SKM-1 (cell line): ENCODE measurements around the gene RET.

ENCODE experiments used
- DNase-seq: peaks from one replicate; lab custom pipeline; 2025; ENCODE audit not compliant: unreplicated experiment; lab: John Stamatoyannopoulos, UW

RET gene

DNA sequence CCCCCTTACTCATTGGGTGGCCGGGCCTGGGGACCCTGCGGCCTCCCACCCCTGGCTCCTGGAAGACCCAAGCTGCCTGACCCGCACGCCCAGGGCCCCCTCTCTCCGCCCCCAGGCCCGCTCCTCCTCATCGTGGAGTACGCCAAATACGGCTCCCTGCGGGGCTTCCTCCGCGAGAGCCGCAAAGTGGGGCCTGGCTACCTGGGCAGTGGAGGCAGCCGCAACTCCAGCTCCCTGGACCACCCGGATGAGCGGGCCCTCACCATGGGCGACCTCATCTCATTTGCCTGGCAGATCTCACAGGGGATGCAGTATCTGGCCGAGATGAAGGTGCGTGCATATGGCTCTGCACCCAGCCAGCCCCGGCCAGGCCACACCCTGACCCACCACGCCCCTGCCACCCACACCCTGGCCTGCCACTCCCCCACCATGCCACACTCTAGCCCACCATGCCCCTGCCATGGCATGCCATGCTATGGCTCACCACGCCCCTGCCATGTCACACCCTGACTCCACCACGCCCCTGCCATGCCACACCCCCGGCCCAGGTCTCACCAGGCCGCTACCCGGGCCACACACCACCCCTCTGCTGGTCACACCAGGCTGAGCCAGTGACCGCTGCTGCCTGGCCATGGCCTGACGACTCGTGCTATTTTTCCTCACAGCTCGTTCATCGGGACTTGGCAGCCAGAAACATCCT lies 42.7 kb downstream of the RET start:
- no peak for DNase-seq

- DNase-seq = no peak
Measured at GRCh38 chr10:43120116-43120928, 43.5 kb downstream of the RET start.

DNA sequence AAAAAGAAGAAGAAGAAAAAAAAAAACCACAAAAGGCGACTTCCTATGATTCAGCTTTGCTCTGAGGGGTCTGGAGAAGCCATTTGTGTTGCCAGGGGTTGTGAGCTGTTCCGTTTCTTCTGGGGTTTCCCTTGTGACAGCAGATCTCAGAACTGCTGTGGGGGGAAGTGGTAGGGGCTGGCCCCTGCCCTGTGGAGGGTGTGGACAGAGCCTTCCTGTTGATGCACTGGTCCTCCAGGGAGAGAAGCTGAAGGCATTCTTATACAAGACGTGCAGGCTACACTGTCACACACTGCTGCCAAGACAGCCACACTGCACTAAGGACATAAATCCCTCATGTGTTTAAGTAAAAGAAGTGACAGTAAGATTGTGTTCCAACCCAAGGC lies 44.1 kb downstream of the RET start:
- peak; percentile 64 for DNase-seq

- DNase-seq = no peak
Measured at GRCh38 chr10:43121444-43121843, 44.6 kb downstream of the RET start.

GRCh38 chr10:43122096-43122495 lies 45.2 kb downstream of the RET start:
- no peak for DNase-seq

DNA sequence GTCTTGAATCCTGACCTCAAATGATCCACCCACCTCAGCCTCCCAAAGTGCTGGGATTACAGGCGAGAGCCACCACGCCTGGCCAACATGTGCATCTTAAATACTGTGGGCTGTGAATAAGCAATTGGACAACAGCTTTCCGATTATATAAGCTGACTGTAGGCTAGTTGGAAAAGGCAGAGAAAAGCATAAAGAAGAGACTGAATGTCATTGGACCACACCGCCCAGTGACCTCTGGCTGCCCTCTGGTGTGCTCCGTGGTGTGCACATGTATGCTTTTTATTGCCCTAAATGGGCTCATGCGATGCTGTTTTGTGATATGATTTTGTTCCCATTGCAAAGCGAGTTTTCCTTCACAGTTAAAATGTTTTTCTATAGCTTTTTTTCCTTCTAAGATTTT lies 46.0 kb downstream of the RET start:
- no peak for DNase-seq

- DNase-seq = no peak
Measured at GRCh38 chr10:43123361-43124093, 46.7 kb downstream of the RET start.

DNA sequence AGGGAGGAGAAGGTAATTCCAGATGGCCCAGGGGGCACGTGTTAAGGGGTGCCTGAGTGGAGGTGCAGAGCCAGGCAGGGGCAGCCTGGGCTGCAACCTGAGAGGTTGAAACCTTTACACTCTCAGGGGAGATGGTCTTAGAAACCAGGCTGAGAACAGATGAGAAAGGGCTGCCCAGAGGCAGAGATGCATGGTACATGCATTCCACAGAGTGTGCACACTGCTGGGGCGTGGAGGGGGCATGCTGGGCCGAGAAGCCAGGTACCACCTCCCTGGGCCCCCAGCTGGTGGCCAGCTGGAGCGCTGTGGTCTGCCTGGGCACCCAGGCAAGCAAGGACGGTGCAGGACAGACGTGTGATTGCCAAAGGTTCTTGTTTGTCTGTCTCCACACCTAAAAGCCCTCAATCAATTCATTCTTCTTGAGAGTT lies 47.2 kb downstream of the RET start:
- no peak for DNase-seq

GRCh38 chr10:43124574-43125273 lies 47.9 kb downstream of the RET start:
- DNase-seq = no peak

- no peak for DNase-seq
Measured at GRCh38 chr10:43125274-43125845, 48.5 kb downstream of the RET start.

DNA sequence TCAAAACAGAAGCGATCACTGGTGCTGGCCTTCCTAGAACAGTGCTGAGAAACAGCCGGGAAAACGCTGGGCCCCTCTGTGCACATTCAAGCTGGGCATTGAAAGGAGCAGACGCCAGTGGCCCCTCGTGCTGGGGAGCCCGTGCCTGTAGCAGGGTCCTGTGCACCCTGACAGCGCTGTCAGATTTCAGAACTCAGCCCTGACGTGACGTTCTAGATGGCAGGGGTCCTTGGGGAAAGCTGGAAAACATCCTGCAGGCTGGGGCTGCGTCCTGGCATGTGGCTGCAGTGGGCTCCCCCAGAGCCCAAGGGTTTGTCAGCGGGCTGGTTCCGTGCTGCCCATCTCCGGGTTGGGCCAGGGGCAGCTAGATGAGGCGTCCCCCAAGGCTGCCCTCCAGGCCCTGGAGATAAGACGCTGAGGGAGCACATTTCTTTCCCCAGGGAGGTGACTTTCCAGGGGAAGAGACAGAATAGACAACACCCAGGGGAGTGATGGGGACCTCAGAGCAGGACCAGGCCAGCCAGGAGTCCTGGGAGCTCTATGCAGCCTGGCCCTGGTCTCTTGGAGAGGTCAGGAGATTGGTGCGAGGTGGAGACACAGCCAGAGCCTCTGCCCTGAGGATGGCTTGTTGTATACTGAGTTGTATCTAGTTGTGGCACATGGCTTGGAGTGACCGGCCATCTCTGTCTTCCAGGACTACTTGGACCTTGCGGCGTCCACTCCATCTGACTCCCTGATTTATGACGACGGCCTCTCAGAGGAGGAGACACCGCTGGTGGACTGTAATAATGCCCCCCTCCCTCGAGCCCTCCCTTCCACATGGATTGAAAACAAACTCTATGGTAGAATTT lies 49.2 kb downstream of the RET start:
- DNase-seq = no peak

DNA sequence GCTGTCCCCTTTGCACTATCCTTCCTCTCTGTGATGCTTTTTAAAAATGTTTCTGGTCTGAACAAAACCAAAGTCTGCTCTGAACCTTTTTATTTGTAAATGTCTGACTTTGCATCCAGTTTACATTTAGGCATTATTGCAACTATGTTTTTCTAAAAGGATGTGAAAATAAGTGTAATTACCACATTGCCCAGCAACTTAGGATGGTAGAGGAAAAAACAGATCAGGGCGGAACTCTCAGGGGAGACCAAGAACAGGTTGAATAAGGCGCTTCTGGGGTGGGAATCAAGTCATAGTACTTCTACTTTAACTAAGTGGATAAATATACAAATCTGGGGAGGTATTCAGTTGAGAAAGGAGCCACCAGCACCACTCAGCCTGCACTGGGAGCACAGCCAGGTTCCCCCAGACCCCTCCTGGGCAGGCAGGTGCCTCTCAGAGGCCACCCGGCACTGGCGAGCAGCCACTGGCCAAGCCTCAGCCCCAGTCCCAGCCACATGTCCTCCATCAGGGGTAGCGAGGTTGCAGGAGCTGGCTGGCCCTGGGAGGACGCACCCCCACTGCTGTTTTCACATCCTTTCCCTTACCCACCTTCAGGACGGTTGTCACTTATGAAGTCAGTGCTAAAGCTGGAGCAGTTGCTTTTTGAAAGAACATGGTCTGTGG lies 50.0 kb downstream of the RET start:
- DNase-seq = no peak

GRCh38 chr10:43127442-43127841 lies 50.6 kb downstream of the RET start:
- no peak for DNase-seq

DNA sequence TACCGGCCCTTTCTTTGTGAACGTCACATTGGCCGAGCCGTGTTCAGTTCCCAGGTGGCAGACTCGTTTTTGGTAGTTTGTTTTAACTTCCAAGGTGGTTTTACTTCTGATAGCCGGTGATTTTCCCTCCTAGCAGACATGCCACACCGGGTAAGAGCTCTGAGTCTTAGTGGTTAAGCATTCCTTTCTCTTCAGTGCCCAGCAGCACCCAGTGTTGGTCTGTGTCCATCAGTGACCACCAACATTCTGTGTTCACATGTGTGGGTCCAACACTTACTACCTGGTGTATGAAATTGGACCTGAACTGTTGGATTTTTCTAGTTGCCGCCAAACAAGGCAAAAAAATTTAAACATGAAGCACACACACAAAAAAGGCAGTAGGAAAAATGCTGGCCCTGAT lies 51.5 kb downstream of the RET start:
- DNase-seq = no peak

DNA sequence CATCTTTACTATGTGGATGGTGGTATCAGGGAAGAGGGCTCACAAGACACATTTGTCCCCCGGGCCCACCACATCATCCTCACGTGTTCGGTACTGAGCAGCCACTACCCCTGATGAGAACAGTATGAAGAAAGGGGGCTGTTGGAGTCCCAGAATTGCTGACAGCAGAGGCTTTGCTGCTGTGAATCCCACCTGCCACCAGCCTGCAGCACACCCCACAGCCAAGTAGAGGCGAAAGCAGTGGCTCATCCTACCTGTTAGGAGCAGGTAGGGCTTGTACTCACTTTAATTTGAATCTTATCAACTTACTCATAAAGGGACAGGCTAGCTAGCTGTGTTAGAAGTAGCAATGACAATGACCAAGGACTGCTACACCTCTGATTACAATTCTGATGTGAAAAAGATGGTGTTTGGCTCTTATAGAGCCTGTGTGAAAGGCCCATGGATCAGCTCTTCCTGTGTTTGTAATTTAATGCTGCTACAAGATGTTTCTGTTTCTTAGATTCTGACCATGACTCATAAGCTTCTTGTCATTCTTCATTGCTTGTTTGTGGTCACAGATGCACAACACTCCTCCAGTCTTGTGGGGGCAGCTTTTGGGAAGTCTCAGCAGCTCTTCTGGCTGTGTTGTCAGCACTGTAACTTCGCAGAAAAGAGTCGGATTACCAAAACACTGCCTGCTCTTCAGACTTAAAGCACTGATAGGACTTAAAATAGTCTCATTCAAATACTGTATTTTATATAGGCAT lies 52.3 kb downstream of the RET start:
- DNase-seq = no peak

- DNase-seq = no peak
Measured at GRCh38 chr10:43130770-43131171, 53.9 kb downstream of the RET start.

DNA sequence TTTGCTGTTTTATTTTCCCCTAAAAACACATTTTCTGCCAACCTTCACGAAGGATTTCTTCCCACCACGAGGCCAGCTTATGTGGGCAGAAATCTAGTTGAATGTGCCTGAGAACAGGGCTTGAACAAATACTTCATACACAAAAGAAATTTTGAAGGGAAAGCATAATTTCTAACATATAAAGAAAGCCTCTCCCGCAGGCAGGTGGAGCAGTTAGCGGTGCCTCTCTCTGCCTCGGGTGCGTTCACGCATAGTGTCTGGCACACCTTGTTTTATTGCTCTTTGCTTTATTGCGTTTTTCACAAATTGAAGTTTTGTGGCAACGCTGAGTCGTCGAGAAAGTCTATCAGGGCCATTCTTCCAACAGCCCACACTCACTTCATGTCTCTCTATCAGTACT lies 54.4 kb downstream of the RET start:
- no peak for DNase-seq

DNA sequence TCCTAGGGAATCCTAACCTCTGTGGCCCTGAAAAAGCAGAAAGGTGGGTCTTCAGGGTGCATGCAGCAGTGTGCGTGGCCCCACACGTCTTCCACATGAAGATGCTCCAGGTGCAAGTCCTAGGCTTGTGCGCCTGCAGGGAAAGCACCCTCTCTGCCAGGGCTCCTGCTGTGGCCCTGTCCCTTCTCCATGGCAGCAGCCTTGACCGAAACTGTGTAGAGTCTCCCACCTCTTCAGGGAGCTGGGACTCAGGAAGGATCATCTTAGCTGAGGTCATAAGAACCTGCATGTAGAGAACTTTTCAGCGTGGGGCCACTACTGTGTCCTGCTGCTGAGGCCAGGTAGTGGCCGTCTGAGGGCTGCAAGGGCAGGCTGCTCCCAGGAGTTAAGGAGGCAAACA lies 55.0 kb downstream of the RET start:
- DNase-seq = no peak
